Bone marrow (tissue), 2 donors: ENCODE results near the gene TAF3.
"Not testable (repeated sequence)": the region's sequence is repeated elsewhere in the genome, so short reads cannot be mapped to it uniquely, and the experiment has no call there.

Experiments used
- DNase-seq, 2 donors: peaks; one replicate each; lab custom pipeline; 2025; lab: John Stamatoyannopoulos, UW

Gene TAF3

DNA sequence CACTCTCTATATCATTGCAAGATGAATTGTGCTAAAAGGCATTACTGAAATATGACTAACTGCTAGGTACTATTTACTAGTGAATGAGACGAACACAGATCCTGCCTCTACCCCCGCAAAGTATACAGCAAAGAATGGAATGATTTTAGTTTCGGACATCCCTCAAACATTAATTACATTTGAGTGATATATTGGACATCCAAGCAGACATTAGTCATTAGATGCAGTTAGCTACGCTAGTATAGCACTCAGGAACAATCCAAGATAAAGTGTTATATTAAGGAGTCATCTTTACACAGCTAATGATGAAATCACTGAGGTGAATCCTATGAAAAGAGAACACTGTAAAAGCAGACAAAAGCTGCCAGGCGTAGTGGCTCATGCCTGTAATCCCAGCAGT, 7.3 kb upstream of the TAF3 start:
- DNase-seq, result no peak

DNA sequence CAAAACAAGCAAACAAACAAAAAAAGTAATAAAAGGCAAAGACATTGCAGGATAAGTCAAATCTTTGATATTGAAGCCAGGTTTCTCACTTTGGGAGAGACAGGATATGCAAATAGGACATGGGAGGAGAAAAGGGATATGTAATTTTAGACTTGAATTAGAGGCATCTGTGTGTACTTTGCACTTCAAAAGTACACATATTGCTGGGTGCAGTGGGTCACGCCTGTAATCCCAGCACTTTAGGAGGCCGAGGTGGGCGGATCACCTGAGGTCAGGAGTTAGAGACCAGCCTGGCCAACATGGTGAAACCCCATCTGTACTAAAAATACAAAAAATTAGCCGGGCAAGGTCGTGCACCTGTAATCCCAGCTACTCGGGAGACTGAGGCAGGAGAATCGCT, 6.6 kb upstream of the TAF3 start:
- not testable (repeated sequence) for DNase-seq

DNA sequence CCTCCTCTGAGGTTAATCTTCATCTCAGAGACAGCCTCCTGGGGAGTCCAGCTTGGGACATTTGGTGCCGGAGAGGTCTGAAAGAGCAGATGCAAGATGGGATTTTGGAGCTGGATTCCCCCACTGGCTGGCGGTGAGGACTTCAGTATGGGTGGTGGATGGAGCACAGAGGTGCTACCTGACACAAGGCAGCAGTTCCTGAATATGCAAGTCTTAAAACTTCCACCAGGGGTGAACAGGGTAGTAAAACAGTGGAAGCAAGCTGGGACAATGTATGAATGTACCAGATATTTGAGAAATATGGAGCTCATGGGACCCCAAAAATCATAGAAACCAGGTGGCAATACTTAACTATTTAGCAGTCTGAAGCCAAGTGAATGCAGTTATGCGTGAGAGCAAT, 4.8 kb upstream of the TAF3 start:
- DNase-seq, result no peak

DNA sequence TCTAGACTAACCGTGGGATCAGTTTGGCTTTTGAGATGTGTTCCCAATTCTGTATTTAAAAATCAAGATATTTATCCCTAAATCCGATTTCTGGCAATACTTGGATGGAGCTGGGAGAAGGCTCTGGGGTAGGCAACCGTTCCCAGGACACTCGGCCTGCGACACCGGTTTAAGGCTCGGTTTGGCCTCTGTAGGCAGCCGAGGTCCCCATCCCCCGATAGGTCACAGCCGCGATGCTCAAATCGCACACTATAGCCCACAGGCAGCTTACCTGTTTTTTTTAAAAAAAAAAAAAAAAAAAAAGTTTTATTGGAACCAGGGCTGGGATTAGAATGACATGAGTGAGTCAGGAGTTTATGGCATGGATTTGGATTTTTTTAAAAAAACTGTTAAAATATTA, 729 bp upstream of the TAF3 start:
- no peak for DNase-seq

DNA sequence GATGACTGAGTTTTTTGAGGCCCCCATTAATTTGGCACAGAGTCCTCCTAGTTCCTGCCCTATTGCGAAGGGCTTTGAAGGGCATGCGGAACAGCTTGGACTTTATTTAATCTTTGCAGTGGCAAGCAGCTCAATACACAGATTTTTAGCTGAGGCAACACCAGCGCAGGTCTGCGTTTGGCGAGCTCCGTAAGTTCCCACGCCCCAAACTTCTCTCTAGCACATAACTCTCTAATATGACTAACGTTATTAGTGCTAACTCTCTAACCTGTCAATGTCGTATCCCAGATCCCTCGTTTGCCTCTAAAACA, 366 bp upstream of the TAF3 start:
- DNase-seq, result no peak

DNA sequence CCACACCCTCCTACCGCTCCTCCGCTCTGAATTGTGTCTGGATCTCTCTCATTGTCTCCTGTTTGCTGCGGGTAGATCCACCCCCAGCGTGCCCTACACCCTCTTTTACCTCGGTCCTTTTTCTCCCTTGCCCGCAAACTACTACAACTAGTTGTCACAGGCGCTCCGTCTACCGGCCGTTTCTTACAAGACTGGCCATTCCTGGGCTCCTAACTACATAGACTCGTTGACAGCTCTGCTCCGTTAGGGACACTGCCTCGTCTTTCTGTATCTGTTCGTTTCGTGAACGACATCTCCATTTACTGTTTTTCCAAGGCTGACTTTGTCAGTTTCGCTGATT, 786 bp downstream of the TAF3 start:
- peak in 1 of 2 donors; percentile 33 for DNase-seq

DNA sequence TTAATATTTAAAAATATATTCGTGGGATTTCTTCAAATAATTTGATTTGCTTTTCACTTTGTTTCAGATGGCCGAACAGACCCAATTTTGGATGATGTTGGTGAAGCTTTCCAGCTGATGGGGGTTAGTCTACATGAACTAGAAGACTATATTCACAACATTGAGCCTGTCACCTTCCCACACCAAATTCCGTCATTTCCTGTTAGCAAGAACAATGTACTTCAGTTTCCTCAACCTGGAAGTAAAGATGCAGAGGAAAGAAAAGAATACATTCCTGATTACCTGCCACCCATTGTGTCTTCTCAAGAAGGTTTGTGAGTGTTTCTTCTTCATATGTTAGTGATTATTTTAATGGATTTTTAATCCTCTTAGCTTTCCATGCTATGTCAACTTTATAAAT, 5.9 kb downstream of the TAF3 start:
- DNase-seq, result no peak

DNA sequence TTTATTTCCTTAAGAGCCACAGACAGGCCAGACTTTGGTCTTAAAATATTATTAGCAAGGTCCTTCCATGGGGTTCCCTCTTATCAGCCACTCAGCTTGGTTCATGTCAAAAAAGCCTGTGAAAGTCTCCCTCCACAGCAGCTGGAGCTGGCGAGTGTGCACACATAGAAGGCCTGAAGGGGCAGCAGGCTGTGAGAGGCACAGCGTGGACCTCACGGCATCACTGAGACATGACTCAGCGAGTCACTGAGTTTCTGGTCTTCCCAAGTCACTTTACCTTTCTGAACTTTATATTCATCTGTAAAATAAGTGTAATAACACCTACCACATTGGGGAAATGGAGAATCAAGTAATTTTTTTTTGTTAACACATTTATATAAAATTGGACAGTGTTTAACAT, 8.7 kb downstream of the TAF3 start:
- no peak for DNase-seq

DNA sequence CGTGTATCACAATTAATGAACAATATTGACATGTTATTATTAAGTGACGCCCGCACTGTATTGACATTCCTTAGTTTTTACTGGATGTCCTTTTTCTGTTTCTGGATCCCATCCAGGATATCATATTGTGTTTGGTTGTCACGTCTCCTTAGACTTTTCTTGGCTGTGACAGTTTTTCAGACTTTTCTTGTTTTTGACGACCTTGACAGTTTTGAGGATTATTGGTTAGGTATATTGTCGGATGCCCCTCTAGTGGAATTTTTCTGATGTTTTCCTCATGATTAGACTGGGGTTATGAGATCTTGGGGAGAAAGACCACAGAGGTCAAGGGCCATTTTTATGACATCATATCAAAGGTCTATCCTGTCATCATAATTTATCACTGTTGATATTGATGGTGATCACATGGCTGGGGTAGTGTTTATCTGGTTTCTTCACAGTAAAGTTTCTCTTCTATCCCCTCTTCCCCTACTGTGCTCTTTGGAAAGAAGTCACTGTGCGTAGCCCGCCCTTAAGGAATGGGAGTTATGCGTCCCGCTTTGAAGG, 11.1 kb downstream of the TAF3 start:
- DNase-seq, result no peak

DNA sequence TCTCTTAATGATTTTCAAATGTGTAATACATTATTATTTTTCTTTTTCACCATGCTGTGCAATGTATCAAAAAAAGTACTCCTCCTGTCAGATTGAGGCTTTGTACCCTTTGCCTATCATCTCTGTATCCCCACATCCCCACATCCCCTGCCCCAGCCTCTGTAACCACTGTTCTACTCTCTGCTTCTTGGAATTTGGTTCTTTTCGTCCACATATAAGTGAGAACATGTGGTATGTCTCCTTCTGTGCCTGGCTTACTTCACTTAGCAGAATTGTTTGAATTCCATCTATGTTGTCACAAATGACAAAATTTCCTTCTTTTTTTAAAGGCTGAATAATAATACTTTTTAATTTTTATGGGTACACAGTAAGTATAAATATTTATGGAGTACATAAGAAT, 13.8 kb downstream of the TAF3 start:
- DNase-seq, result no peak

DNA sequence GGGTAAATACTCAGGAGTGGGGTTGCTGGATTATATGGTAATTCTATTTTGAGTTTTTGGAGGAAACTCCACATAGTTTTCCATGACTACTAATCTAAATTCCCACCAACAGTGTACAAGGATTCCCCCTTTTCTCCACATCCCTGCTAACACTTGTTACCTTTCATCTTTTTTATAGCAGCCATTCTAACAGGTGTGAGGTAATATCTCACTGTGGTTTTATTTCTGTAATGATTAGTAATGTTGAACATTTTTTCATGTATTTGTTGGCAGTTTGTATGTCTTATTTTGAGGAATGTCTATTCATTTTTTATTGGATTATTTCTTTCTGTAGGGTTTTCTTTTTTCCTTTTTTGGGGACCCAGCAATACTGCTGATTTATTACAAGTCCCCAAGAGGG, 14.9 kb downstream of the TAF3 start:
- no peak for DNase-seq

DNA sequence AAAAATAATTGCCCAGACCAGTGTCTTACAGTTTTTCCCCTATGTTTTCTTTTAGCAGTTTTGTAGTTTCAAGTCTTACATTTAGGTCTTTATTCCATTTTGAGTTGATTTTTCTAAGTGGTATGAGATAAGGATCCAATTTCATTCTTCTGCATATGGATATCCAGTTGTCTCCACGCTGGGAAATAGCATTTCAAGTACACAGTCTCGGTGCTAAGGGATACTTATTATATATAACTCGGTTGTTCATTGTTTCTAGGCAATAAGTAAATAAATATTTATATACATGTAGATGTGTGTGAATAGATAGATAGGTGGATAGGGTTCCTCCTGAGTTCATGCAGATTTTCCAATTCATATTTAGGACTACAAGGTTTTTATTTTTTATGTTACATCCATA, 16.0 kb downstream of the TAF3 start:
- no peak for DNase-seq

DNA sequence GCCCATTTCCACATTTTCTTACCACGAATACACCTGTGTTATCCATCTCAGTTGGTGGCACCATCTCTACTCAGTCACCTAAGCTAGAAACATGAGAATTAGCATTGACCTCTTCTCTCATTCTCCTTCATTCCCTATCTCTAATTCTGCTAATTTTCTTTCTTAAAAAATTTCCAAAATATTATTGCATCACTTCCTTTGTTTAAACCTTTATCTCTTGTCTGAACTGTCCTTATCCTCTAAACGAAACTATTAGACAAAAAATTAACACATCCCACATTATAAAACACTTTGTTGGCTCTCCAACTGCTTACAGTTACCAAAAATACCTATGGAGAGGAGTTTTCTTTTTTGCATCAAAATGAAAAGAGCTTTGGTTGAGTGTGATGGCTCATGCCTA, 18.3 kb downstream of the TAF3 start:
- DNase-seq, result no peak

DNA sequence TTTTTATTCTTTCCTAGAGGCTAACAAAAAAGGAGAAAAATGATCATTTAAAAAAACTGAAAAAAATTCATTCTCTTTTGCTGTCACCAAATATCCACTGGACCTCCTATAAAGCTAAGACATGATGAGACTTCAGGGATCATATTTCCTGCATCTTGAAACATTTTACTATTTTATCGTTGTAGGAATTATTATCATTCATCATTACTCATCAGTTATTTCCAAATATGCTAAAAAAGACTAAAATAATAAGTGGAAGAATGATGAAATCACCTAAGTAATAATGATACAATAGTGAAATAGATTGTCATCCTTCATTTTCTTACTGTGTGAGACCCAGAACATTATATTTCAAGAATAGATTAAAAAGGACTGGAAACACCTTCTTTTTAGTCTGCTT, 28.3 kb downstream of the TAF3 start:
- no peak for DNase-seq

DNA sequence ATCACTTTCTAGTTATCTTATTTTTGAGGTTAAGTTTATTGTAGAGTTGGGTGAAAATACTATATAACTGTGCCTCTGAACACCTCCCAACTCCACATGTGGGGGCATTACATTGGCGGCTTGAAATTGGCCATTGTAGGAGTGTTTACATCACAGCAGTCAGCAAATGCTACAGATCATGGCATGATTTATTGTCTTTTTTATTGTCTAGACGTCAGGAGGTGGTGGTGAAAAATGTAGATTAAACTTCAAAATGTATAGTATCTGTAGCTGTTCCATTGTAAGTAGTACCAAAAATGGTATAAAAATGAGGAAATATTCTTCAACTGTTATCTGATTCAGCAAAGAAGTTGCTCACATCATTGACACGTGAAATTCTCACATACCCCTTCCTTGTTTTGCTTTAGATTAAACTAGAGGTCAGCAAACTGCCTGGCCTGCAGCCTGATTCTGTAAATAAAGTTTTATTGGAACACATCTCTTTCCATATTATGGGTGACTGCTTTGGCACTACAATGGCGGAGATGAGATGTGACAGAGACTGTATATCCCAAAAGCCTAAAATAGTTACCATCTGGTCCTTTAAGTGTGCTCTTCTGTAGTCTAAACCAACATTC, 35.0 kb downstream of the TAF3 start:
- no peak for DNase-seq

DNA sequence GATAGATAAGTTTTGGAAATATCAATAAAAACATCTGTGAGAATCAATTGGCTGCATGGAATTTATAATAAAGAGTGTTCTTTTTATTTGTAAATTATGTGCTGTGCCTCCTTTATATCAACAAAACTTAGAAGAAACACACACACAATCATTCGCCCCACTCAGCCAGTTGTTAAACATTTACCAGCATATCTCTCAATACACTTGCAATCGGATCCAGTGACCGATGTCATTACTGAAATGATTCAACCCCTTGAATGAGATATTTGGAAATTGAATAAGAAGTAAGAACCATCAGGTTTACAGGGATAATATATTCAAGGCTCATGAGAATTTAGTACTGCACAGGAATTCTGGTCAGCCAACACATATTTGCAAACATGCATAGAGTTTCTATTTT, 35.6 kb downstream of the TAF3 start:
- DNase-seq, result no peak

DNA sequence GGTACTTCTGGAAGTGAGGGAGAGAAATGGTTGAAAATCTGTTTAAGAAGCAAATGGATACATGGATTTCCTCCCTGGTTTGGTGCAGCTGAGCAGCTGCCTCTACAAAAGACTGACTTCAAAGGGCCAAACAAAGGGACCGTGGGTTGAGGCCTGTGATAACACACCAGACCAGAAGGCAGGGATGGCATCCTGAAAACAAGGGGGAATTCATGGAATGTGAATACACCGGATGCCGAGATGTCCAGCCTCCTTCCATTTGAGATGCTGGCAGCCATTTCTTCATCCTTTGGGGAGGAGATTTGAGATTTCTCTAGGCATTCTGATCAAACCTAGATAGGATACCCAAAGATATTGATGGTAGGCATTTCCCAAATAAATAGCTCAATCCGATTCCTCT, 36.9 kb downstream of the TAF3 start:
- DNase-seq, result no peak

DNA sequence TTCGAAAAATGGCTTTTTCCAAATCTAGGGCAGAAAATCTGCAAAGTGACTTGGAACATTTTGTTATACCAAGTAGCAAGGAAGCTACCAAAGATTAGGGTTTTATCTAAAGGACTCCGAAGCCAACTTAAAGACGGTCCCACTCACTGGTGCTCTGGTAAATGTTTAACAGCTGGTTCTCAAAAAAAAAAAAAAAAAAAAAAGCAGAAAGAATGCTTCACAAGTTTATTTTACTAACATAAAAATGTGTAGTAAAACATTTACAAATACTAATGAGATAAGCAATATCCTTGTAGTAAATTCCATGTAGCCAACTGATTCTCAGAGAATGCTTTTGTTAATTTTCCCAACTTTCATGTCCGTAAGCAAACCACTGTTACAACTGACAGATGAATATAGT, 38.4 kb downstream of the TAF3 start:
- DNase-seq, result no peak

DNA sequence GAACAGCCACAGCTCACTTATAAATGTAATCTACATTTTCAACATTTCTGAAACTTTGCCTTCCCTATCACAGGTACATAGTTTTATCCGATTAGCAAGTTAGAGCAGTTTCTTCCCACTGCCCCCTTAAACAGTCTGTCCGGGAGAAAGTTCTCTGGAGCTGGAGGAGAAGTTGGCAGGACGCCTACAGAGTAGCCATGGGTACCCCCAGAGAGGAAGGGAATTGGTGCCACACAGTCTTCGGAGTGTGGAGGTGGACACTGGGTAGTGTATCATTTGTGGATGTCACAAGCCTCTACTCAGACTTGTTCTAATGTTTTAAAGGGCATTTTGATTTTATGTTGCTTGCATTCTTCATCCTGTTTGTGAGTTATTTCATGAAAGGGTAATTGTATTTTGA, 39.0 kb downstream of the TAF3 start:
- no peak for DNase-seq

DNA sequence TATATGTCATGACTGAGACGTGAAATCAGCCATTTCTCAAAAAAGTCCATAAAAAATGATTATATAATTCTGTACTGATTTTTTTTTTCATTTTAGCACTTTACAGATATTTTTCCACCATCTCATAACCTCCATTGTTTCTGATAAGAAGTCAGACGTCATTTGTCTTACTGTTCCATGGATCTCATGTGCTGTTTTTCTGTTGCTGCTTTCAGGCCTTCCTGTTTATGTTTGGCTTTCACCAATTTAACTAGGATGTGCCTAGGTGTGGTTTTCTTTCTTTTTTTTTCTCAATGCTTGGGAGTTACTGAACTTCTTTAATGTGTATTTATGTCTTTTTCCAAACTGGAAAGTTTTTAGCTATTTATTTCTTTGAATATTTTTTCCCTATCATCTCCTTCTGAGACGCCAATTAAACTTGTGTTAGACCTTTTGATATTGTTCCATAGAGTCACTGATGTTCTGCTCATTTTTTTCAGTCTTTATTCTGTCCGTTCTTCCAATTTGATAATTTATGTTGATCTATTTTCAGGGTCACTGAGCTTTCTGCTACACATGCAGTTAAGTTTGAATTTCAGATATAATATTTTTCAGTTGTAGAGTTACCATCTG, 43.3 kb downstream of the TAF3 start:
- no peak for DNase-seq

DNA sequence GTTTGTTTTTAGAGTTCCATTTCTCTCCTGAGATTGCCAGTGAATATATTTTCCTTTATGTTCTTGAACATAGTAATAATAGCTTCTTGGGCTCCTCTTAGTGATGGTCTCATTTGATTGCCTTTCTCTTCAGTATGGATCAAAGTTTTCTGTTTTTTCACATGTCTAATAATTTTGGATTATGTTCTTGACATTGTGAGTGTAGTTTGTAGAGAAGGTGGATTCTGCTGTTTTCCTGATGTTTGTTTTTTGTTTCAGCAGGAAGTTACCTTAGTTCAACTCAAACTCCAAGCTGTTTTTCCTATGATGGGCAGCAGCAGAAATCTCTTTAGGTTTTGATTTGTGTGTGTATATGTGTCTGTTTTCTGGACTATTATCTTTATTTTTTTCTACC, 43.8 kb downstream of the TAF3 start:
- DNase-seq, result no peak

DNA sequence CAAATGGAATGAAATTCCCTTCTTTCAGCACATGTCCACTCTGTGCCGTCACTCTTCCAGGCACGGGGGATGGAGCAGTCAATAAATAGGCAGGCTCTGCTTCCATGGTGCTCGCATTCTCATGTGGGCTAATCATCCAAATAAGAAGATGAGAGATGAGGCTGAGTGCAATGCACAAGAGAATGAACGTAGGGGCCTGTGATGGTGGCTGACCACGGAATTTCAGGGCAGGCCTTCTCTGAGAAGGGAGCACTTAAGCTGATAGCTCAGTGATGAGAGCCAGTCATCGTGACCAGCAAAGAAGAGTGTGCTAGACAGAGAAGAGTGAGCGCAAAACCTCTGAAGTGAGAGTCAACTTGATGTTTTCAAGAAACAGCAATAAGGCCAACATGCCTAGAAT, 47.9 kb downstream of the TAF3 start:
- no peak for DNase-seq

DNA sequence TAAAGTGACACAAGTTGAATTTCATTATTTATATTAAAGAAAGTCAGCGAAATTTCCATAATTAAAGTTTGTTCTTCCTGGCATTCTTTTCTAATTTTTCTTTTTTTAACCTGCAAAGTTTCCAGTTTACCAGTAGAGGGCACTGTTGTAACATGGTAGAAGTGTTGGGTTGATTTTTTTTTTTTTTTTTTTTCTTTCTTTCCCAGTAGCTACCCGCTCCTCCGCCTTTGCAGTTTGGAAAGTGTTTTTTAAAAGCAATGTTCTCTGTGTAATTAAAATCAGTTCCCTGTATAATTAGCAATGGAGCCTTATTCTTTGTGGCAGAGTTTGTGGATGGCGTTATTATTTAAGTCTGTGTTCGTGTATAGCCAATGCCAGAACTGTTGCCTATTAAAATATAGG, 53.7 kb downstream of the TAF3 start:
- peak in 1 of 2 donors; percentile 9 for DNase-seq

DNA sequence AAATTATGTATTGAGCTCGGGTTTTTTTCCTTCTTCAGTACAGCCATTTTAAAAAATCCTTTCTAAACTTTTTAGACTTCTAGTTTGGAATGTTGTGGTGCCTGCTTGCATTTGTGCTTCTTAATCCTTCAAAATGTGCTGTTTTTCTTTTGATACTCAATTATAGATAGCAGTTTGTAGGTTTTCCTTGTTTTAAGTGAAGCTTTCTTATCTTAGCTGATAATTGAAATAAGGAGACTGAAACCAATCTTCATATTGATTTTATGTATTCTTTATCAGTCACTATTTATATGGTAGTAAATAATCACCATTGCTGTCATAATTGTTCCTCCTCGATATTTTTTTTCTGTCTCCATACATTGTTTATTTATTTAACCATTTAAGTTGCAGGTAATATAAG, 56.6 kb downstream of the TAF3 start:
- DNase-seq, result no peak
